Sigmoid colon (tissue), 7 donors: ENCODE results near the gene SHC3. TPM values are rescaled to one million over a fixed set of nuclear protein-coding genes. Genes with fewer than 3 reads are reported as not detected.

Experiments
- DNase-seq: peaks from one replicate; pipeline ENCODE4 v3.0.0-alpha.2; 2019
- H3K27ac ChIP-seq, 4 donors: fragments of 200-600 bp; sonication (generic); one replicate each; pipeline ENCODE4 v1.5.1; 2016 to 2019; ENCODE audit warnings: mild to moderate bottlenecking in 1 of 4
- H3K27me3 ChIP-seq, 3 donors: fragments of 200-600 bp; sonication (generic); one replicate each; pipeline ENCODE4 v1.5.1; 2019; ENCODE audit warnings: mild to moderate bottlenecking in 1 of 3
- H3K36me3 ChIP-seq, 4 donors: fragments of 200-600 bp; sonication (generic); one replicate each; pipeline ENCODE4 v1.5.1; 2016 to 2019
- H3K4me1 ChIP-seq, 4 donors: fragments of 200-600 bp; sonication (generic); one replicate each; pipeline ENCODE4 v1.5.1; 2017 to 2019
- H3K4me3 ChIP-seq, 4 donors: fragments of 200-600 bp; sonication (generic); one replicate each; pipeline ENCODE4 v1.5.1; 2017 to 2019; ENCODE audit warnings: mild to moderate bottlenecking in 2 of 4, moderate library complexity in 1 of 4
- H3K9me3 ChIP-seq, 4 donors: fragments of 200-600 bp in 3 of 4; sonication (generic) in 3 of 4; one replicate each; pipeline versions ENCODE4 v1.5.1 to v1.6.1; 2013 to 2019
- EP300 ChIP-seq, 4 donors: sonication (generic); formaldehyde crosslinking; IDR thresholded peaks; one replicate each; pipeline ENCODE4 v1.6.1; 2017; ENCODE audit warnings: antibody characterized with exemption in 4 of 4
- POLR2A ChIP-seq, 2 donors: fragments of 450-650 bp; IDR thresholded peaks; one replicate each; pipeline ENCODE4 v1.6.1; 2016; ENCODE audit warnings: antibody characterized with exemption in 2 of 2, mild to moderate bottlenecking in 2 of 2, moderate library complexity in 2 of 2
- POLR2AphosphoS5 ChIP-seq, 4 donors: sonication (generic); formaldehyde crosslinking; IDR thresholded peaks; one replicate each; pipeline ENCODE4 v1.6.1; 2017; ENCODE audit warnings: antibody characterized with exemption in 4 of 4
- WGBS, 2 donors: extraction: QIAGEN DNeasy Blood & Tissue Kit; methylation state at CpG; one replicate each; pipeline ENCODE4 v1.1.7; 2013; 5-methylcytosine and 5-hydroxymethylcytosine counted together
- intact Hi-C: fragments of 100-400 bp; cut with DNase I; formaldehyde crosslinking; loops from one replicate; pipeline ENCODE4 v1.15.1; 2023
- polyA plus RNA-seq, 3 donors: library from polyadenylated mRNA; stranded (reverse); fragments of 200-250 nt; gene quantifications; one replicate each; pipeline ENCODE4 v1.2.3, GENCODE V29; 2013
- total RNA-seq, 4 donors: library from RNA; depleted of rRNA; stranded (reverse); fragments of >200 nt; gene quantifications; one replicate each; pipeline ENCODE4 v1.1.0, GENCODE V29; 2016
- TF ChIP-seq, protein P1 (sequence below), 4 experiments: fragments of 450-650 bp in 3 of 4; fragments of 200-600 bp in 1 of 4; IDR thresholded peaks; one replicate each; pipeline ENCODE4 v1.5.1; 2016 to 2019; ENCODE audit warnings: antibody characterized with exemption in 4 of 4, mild to moderate bottlenecking in 3 of 4, moderate library complexity in 2 of 4
- donor health status: healthy with polysubstance abuse.
- donor health status: Bipolar disorder and iron deficiency.
- donor health status: healthy.

SHC3 gene
- total and polyA plus RNA-seq, 7 donors = 0.32 to 14.7 (median 2.1) TPM; not detected in 1

DNA sequence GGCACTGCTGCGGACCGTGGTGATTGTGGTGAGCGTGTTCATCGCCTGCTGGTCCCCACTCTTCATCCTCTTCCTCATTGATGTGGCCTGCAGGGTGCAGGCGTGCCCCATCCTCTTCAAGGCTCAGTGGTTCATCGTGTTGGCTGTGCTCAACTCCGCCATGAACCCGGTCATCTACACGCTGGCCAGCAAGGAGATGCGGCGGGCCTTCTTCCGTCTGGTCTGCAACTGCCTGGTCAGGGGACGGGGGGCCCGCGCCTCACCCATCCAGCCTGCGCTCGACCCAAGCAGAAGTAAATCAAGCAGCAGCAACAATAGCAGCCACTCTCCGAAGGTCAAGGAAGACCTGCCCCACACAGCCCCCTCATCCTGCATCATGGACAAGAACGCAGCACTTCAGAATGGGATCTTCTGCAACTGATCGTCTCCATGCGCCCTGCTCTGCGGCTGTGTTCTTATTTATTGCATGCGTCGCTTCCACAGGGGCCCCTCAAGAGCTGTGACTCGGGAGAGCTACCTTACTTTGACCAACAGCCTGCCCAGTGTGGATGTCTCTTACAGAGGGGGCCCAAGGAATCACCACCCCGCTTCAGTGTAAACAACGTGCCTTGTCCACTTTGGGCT lies 176.6 kb downstream of the SHC3 start:
- no peak for TF ChIP-seq POLR2AphosphoS5 (IDR thresholded peaks at IDR 0.05)
- TF ChIP-seq, protein P1, sequence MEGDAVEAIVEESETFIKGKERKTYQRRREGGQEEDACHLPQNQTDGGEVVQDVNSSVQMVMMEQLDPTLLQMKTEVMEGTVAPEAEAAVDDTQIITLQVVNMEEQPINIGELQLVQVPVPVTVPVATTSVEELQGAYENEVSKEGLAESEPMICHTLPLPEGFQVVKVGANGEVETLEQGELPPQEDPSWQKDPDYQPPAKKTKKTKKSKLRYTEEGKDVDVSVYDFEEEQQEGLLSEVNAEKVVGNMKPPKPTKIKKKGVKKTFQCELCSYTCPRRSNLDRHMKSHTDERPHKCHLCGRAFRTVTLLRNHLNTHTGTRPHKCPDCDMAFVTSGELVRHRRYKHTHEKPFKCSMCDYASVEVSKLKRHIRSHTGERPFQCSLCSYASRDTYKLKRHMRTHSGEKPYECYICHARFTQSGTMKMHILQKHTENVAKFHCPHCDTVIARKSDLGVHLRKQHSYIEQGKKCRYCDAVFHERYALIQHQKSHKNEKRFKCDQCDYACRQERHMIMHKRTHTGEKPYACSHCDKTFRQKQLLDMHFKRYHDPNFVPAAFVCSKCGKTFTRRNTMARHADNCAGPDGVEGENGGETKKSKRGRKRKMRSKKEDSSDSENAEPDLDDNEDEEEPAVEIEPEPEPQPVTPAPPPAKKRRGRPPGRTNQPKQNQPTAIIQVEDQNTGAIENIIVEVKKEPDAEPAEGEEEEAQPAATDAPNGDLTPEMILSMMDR (IDR thresholded peaks at IDR 0.05) = no peak
- TF ChIP-seq POLR2A (IDR thresholded peaks at IDR 0.05) = no peak
- DNase-seq = no peak

DNA sequence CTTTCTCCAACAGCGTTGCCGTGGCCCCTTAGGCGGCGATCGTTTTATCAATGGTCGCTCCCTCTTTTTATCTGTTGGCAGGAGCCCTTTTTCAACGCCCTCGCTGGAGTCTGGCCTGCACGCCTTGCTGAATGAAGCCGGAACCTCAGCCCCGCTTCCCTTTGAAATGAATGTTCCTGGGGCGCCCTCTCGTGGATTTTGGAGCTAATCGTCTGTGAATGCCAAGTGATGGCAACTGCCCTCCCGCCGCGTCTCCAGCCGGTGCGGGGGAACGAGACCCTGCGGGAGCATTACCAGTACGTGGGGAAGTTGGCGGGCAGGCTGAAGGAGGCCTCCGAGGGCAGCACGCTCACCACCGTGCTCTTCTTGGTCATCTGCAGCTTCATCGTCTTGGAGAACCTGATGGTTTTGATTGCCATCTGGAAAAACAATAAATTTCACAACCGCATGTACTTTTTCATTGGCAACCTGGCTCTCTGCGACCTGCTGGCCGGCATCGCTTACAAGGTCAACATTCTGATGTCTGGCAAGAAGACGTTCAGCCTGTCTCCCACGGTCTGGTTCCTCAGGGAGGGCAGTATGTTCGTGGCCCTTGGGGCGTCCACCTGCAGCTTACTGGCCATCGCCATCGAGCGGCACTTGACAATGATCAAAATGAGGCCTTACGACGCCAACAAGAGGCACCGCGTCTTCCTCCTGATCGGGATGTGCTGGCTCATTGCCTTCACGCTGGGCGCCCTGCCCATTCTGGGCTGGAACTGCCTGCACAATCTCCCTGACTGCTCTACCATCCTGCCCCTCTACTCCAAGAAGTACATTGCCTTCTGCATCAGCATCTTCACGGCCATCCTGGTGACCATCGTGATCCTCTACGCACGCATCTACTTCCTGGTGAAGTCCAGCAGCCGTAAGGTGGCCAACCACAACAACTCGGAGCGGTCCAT lies 177.4 kb downstream of the SHC3 start:
- Histone ChIP-seq H3K36me3 (no peaks in the 10 kb centered on the region), H3K4me3 (peak overlapping the region in 2 of 4 donors; percentile 20 to 23), H3K27ac (peak overlapping the region; percentile 7 to 98 (median 58)), H3K4me1 (peaks cover 0 to 58% (median 42%) of the 10 kb centered on the region in 4 donors), H3K27me3 (no peaks in the 10 kb centered on the region), H3K9me3 (no peaks in the 10 kb centered on the region)
- intact Hi-C loops = loop anchor here (1.0 to 10.0 kb wide), 2 partner anchors 407 to 896 kb away; no protein-coding TSS in a partner anchor
- WGBS, 2 donors = 31 to 38% methylated on average over 52 of the region's 52 CpGs
- peak in 3 of 4 donors; percentile 16 to 30 (median 17) for TF ChIP-seq POLR2AphosphoS5 (IDR thresholded peaks at IDR 0.05)
- no peak for TF ChIP-seq EP300 (IDR thresholded peaks at IDR 0.05)
- TF ChIP-seq, protein P1 (IDR thresholded peaks at IDR 0.05) = peak; percentile 74 to 86 (median 80)
- DNase-seq = peak; percentile 94

More for the DNA sequence above, 176.6 kb downstream of the SHC3 start:
- Histone ChIP-seq H3K4me1 (peaks cover 0 to 51% (median 44%) of the 10 kb centered on the region in 4 donors), H3K4me3 (no peak overlapping the region), H3K27me3 (no peaks in the 10 kb centered on the region), H3K9me3 (no peaks in the 10 kb centered on the region), H3K36me3 (no peaks in the 10 kb centered on the region), H3K27ac (peak overlapping the region in 1 of 4 donors; percentile 98)
- 92 to 93% methylated on average over 27 of the region's 27 CpGs for WGBS, 2 donors
- intact Hi-C loops = loop anchor here (1.0 to 10.0 kb wide), 2 partner anchors 408 to 897 kb away; no protein-coding TSS in a partner anchor

DNA sequence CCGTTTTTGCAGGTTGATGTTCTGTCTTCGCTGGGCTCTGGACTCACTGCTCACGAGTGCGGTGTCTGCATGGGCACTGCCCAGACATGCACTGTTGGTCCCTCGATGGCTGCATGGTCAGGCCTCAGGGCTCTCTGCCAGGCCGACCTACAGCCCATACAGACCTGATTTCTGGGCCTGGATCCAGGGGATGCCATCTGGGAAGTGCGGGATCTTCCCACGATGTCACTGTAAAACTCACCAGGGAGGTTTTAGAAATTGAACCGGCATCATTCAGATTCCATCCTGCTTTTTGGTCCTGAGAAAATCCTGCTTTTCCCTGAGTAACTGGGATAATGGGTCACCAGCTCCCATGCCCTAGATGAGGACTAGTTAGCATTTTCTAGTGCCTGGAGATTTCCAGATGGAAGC lies 178.2 kb downstream of the SHC3 start:
- TF ChIP-seq EP300 (IDR thresholded peaks at IDR 0.05) (no peak), POLR2A (IDR thresholded peaks at IDR 0.05) (no peak), POLR2AphosphoS5 (IDR thresholded peaks at IDR 0.05) (no peak)
- TF ChIP-seq, protein P1 (IDR thresholded peaks at IDR 0.05) = no peak
- no peaks in the 10 kb centered on the region for H3K36me3 ChIP-seq

DNA sequence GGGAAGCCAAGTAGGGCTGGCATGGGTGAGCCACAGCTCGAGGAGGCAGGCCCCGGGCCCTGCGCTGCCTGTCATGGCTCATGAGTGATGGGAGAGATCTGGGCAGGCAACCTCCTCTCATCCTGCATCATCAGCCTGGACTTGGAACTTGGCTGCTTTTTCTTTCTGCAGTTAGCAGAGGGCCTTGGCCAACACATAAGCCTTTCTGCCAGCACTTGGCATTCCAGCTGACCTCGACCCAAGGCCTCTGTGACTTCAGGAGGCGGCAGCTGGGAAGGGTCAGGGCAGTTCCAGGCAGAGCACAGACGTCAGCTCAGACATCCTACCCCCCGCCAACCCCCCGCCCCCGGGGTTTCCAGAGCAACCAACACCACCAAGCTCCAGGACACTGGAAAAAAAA lies 179.7 kb downstream of the SHC3 start:
- peak; percentile 84 for DNase-seq
- Histone ChIP-seq H3K4me3 (no peak overlapping the region), H3K27ac (peak overlapping the region; percentile 47 to 98 (median 62)), H3K4me1 (peaks cover 0 to 73% (median 55%) of the 10 kb centered on the region in 4 donors), H3K36me3 (no peaks in the 10 kb centered on the region), H3K27me3 (no peaks in the 10 kb centered on the region), H3K9me3 (no peaks in the 10 kb centered on the region)
- WGBS, 2 donors = 76 to 79% methylated on average over 9 of the region's 9 CpGs
- intact Hi-C loops = loop anchor here (5.0 to 10.0 kb wide), 2 partner anchors 347 to 804 kb away; no protein-coding TSS in a partner anchor
- TF ChIP-seq, protein P1 (IDR thresholded peaks at IDR 0.05) = no peak
- TF ChIP-seq POLR2A (IDR thresholded peaks at IDR 0.05) (no peak), POLR2AphosphoS5 (IDR thresholded peaks at IDR 0.05) (peak in 3 of 4 donors; percentile 45 to 52 (median 48)), EP300 (IDR thresholded peaks at IDR 0.05) (no peak)

More for the DNA sequence above, 178.2 kb downstream of the SHC3 start:
- no peak for DNase-seq
- no peak overlapping the region for H3K4me3 ChIP-seq
- intact Hi-C loops = loop anchor here (10.0 kb wide), 1 partner anchor 896 kb away; no protein-coding TSS in a partner anchor
- H3K9me3 ChIP-seq = no peaks in the 10 kb centered on the region
- 88% methylated on average over 9 of the region's 9 CpGs for WGBS, 2 donors
- H3K27me3 ChIP-seq = no peaks in the 10 kb centered on the region
- peaks cover 0 to 59% (median 43%) of the 10 kb centered on the region in 4 donors for H3K4me1 ChIP-seq
- H3K27ac ChIP-seq = peak overlapping the region; percentile 7 to 98 (median 58)
